OCI-LY1 (cell line): ENCODE measurements around the gene UBA6.

Source experiments
- EZH2 ChIP-seq: fragments of 200-600 bp; sonication (generic), shearing (Covaris generic); IDR thresholded peaks from 2 replicates; pipeline ENCODE4 v1.8.0; 2017; ENCODE audit warnings: borderline replicate concordance, mixed run types, mild to moderate bottlenecking, antibody characterized with exemption, low read length, moderate library complexity, mixed read lengths
- TF ChIP-seq, protein P1 (sequence below): fragments of 200-600 bp; sonication (generic), shearing (Covaris generic); IDR thresholded peaks from 2 replicates; pipeline ENCODE4 v1.5.1; 2017; ENCODE audit warnings: mild to moderate bottlenecking, antibody characterized with exemption, low read length, moderate library complexity, mixed read lengths

DNA sequence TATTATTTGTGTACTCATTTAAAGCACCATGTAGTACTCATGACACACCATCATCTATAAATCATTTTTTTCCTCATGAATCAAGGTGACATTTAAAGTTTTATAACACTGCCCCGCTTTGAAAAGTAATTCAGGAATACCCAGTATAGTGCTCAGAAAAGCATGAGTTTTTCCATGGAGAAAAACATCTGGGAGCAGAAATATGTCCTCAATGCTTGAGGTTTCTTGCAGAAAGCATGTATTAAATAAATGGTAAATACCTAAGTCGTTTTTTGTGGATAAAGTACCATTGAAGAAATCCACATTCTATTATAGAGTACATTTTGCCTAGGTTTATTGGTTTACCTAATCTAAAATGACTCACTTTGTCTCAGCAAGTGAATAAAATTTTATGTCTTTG, 66.2 kb downstream of the UBA6 start:
- TF ChIP-seq, protein P1, sequence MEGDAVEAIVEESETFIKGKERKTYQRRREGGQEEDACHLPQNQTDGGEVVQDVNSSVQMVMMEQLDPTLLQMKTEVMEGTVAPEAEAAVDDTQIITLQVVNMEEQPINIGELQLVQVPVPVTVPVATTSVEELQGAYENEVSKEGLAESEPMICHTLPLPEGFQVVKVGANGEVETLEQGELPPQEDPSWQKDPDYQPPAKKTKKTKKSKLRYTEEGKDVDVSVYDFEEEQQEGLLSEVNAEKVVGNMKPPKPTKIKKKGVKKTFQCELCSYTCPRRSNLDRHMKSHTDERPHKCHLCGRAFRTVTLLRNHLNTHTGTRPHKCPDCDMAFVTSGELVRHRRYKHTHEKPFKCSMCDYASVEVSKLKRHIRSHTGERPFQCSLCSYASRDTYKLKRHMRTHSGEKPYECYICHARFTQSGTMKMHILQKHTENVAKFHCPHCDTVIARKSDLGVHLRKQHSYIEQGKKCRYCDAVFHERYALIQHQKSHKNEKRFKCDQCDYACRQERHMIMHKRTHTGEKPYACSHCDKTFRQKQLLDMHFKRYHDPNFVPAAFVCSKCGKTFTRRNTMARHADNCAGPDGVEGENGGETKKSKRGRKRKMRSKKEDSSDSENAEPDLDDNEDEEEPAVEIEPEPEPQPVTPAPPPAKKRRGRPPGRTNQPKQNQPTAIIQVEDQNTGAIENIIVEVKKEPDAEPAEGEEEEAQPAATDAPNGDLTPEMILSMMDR, result no peak
- no peak for TF ChIP-seq EZH2
